ENCODE results near the gene MBLAC2. TPM values are rescaled to one million over a fixed set of nuclear protein-coding genes. Genes with fewer than 3 reads are reported as not detected.

Gene MBLAC2
- total RNA-seq, 2 experiments from 2014 or later = 3.9 to 4.1 TPM

DNA sequence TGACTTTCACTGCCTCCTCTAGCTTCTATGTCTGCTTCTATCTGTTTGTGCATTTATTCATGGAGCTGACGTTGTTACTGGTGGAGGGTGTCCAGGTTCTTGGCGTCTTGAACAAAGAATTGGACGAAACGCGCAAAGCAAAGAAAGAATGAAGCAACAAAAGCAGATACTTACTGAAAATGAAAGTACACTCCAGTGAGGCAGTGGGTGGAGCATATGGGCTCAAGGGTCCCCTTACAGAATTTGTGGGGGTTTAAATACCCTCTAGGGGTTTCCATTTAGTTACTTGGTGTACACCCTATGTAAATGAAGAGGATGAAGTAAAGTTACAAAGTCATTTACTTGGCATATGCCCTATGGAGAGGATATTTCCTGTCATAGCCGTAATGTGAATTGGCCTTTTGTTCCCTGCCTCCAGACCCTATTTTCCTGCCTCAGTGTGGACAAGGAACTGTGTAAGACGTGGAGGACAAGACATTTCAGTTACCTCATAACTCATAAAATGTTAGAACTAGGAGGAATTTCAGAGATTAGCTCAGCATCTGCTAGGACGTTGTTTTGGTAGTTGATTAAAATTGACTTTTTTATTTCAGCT, 3.1 kb upstream of the MBLAC2 start:
- CTCF ChIA-PET = interaction anchor here (1.2 kb wide), 1 partner anchor 22 kb away, joined by 4 read pairs; no protein-coding TSS in a partner anchor
- no peak overlapping the region for H3K4me3 Mint-ChIP-seq
- H3K4me1 ChIP-seq (ENCODE audit: insufficient read depth, low read length) = peaks cover 15% of the 10 kb centered on the region
- H3K27me3 Mint-ChIP-seq = no peaks in the 10 kb centered on the region
- no peak overlapping the region for H3K27ac Mint-ChIP-seq
- POLR2A ChIA-PET = no interaction called here
- ATAC-seq (ENCODE audit: poor library complexity) = no peak
- TF ChIP-seq, protein P1, sequence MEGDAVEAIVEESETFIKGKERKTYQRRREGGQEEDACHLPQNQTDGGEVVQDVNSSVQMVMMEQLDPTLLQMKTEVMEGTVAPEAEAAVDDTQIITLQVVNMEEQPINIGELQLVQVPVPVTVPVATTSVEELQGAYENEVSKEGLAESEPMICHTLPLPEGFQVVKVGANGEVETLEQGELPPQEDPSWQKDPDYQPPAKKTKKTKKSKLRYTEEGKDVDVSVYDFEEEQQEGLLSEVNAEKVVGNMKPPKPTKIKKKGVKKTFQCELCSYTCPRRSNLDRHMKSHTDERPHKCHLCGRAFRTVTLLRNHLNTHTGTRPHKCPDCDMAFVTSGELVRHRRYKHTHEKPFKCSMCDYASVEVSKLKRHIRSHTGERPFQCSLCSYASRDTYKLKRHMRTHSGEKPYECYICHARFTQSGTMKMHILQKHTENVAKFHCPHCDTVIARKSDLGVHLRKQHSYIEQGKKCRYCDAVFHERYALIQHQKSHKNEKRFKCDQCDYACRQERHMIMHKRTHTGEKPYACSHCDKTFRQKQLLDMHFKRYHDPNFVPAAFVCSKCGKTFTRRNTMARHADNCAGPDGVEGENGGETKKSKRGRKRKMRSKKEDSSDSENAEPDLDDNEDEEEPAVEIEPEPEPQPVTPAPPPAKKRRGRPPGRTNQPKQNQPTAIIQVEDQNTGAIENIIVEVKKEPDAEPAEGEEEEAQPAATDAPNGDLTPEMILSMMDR (IDR thresholded peaks at IDR 0.05) = no peak
- peaks cover 23% of the 10 kb centered on the region for H3K4me1 Mint-ChIP-seq (ENCODE audit: low read depth)
- no peaks in the 10 kb centered on the region for H3K9me3 ChIP-seq (ENCODE audit: control insufficient read depth in 1 of 2, insufficient read depth in 1 of 2, low read length in 2 of 2)
- H3K27me3 ChIP-seq (ENCODE audit: control insufficient read depth in 1 of 2, insufficient read depth in 2 of 2, low read length in 2 of 2) = no peaks in the 10 kb centered on the region
- DNase-seq = no peak
- no peak overlapping the region for H3K27ac ChIP-seq (ENCODE audit: low read depth in 1 of 2, low read length in 2 of 2)
- H3K36me3 Mint-ChIP-seq (ENCODE audit: low read depth) = peaks cover 15% of the 10 kb centered on the region
- intact Hi-C loops (cut with DNase I, micrococcal nuclease) = loop anchor here in 1 of 2 experiments (5.0 kb wide), 1 partner anchor 900 kb away; no protein-coding TSS in a partner anchor
- H3K9me3 Mint-ChIP-seq = no peaks in the 10 kb centered on the region
- no peaks in the 10 kb centered on the region for H3K36me3 ChIP-seq (ENCODE audit: insufficient read depth, low read length)
- no peak overlapping the region for H3K4me3 ChIP-seq (ENCODE audit: low read length)

DNA sequence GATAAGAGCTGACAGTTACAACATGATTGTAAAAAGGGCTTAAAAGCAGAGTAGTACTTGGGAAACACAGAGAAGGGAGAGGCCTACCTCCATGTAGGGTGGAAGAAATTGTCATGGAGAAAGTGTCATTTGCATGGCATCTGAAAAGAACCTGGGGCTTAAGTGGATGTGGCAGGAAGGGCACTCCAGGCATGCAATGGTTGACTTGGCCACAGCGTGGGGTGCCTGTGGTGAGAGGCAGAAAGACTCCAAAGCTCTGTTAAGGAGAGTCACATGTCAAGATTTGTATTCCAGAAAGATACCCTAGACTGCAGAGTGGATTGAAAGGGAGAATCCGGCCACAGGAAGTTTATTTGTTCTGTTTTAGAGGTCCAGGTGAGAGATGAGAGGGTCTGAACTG, 2.5 kb upstream of the MBLAC2 start:
- H3K27ac Mint-ChIP-seq = no peak overlapping the region
- CTCF ChIA-PET = interaction anchor here (1.2 kb wide), 1 partner anchor 23 kb away, joined by 4 read pairs; no protein-coding TSS in a partner anchor
- no peak for ATAC-seq (ENCODE audit: poor library complexity)

DNA sequence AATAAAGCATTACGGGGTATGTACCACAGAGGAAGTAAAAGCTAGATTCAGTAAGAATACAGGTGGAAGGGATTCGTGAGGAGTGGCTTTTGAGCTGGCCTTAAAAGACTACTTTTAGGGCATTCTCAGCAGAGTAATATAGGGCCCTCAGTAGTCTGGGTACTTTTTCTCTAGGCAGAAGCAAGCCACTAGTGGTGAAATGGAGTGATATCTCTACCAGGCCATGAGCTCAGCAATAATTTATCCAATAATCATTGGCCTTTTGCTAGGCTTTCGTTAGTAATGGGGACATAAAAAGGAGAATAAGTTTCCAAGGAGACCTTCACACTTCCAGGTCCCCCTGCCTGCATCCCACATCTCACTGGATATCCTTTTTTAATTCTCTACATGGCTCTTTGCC, 1.8 kb upstream of the MBLAC2 start:
- peaks cover 32% of the 10 kb centered on the region for H3K4me1 Mint-ChIP-seq (ENCODE audit: low read depth)
- H3K9me3 ChIP-seq (ENCODE audit: control insufficient read depth in 1 of 2, insufficient read depth in 1 of 2, low read length in 2 of 2) = no peaks in the 10 kb centered on the region
- H3K9me3 Mint-ChIP-seq = no peaks in the 10 kb centered on the region
- peak overlapping the region; percentile 11 for H3K4me3 Mint-ChIP-seq
- no peak overlapping the region for H3K27ac Mint-ChIP-seq
- no peak overlapping the region for H3K4me3 ChIP-seq (ENCODE audit: low read length)
- DNase-seq (no peak), ATAC-seq (ENCODE audit: poor library complexity) (no peak)
- no peaks in the 10 kb centered on the region for H3K36me3 ChIP-seq (ENCODE audit: insufficient read depth, low read length)
- H3K27ac ChIP-seq (ENCODE audit: low read depth in 1 of 2, low read length in 2 of 2) = no peak overlapping the region
- H3K36me3 Mint-ChIP-seq (ENCODE audit: low read depth) = peaks cover 18% of the 10 kb centered on the region
- peaks cover 19% of the 10 kb centered on the region for H3K4me1 ChIP-seq (ENCODE audit: insufficient read depth, low read length)
- POLR2A ChIA-PET = interaction anchor here (1.7 to 2.9 kb wide), 2 partner anchors 53 to 67 kb away, joined by 5 to 57 read pairs; partner anchors contain the start of genes CETN3 and LYSMD3
- no peaks in the 10 kb centered on the region for H3K27me3 ChIP-seq (ENCODE audit: control insufficient read depth in 1 of 2, insufficient read depth in 2 of 2, low read length in 2 of 2)
- no peaks in the 10 kb centered on the region for H3K27me3 Mint-ChIP-seq
- intact Hi-C loops (cut with DNase I, micrococcal nuclease) = loop anchor here in 1 of 2 experiments (5.0 kb wide), 1 partner anchor 901 kb away; no protein-coding TSS in a partner anchor
- TF ChIP-seq, protein P1 (IDR thresholded peaks at IDR 0.05) = no peak
- CTCF ChIA-PET = interaction anchor here (1.2 kb wide), 1 partner anchor 24 kb away, joined by 4 read pairs; no protein-coding TSS in a partner anchor

More for the DNA sequence above, 2.5 kb upstream of the MBLAC2 start:
- H3K4me1 Mint-ChIP-seq (ENCODE audit: low read depth) = peaks cover 28% of the 10 kb centered on the region
- H3K4me3 ChIP-seq (ENCODE audit: low read length) = no peak overlapping the region
- H3K27me3 ChIP-seq (ENCODE audit: control insufficient read depth in 1 of 2, insufficient read depth in 2 of 2, low read length in 2 of 2) = no peaks in the 10 kb centered on the region
- POLR2A ChIA-PET = interaction anchor here (1.7 kb wide), 1 partner anchor 68 kb away, joined by 5 read pairs; the partner anchor contains the start of gene CETN3
- H3K4me3 Mint-ChIP-seq = no peak overlapping the region
- H3K4me1 ChIP-seq (ENCODE audit: insufficient read depth, low read length) = peaks cover 16% of the 10 kb centered on the region
- peaks cover 15% of the 10 kb centered on the region for H3K36me3 Mint-ChIP-seq (ENCODE audit: low read depth)
- TF ChIP-seq, protein P1 (IDR thresholded peaks at IDR 0.05) = no peak
- no peak for DNase-seq
- H3K27ac ChIP-seq (ENCODE audit: low read depth in 1 of 2, low read length in 2 of 2) = no peak overlapping the region
- H3K9me3 ChIP-seq (ENCODE audit: control insufficient read depth in 1 of 2, insufficient read depth in 1 of 2, low read length in 2 of 2) = no peaks in the 10 kb centered on the region
- no peaks in the 10 kb centered on the region for H3K27me3 Mint-ChIP-seq
- intact Hi-C loops (cut with DNase I, micrococcal nuclease) = loop anchor here in 1 of 2 experiments (5.0 kb wide), 1 partner anchor 900 kb away; no protein-coding TSS in a partner anchor
- no peaks in the 10 kb centered on the region for H3K36me3 ChIP-seq (ENCODE audit: insufficient read depth, low read length)
- H3K9me3 Mint-ChIP-seq = no peaks in the 10 kb centered on the region
